Effector memory CD8-positive, alpha-beta T cell (primary cell): ENCODE results near the gene PIP4K2A.
"Not testable (repeated sequence)": the region's sequence is repeated elsewhere in the genome, so short reads cannot be mapped to it uniquely, and the experiment has no call there.

Experiments
- ATAC-seq: fragments of 150-1000 bp; cut with Tn5 transposase; replicated peaks from 2 replicates; pipeline ENCODE4 v1.10.0; 2021; ENCODE audit warnings: mild to moderate bottlenecking, moderate library complexity
- DNase-seq, 3 experiments: peaks; one replicate each; pipeline ENCODE4 v3.0.0; 2021
- H3K27ac Mint-ChIP-seq, 2 donors: one replicate each; pipeline ENCODE4 v1.8.0; 2022; ENCODE audit warnings: mild to moderate bottlenecking in 2 of 2, mixed read lengths in 2 of 2, moderate library complexity in 2 of 2
- H3K27me3 Mint-ChIP-seq, 2 donors: one replicate each; pipeline ENCODE4 v1.8.0; 2022; ENCODE audit warnings: mixed read lengths in 2 of 2
- H3K36me3 Mint-ChIP-seq: one replicate; pipeline ENCODE4 v1.8.0; 2022; ENCODE audit warnings: mild to moderate bottlenecking, moderate library complexity, mixed read lengths; ENCODE audit not compliant: insufficient read depth
- H3K4me1 Mint-ChIP-seq, 2 donors: one replicate each; pipeline ENCODE4 v1.8.0; 2022; ENCODE audit warnings: low read depth in 2 of 2, mixed read lengths in 2 of 2
- H3K4me3 Mint-ChIP-seq, 2 donors: one replicate each; pipeline ENCODE4 v1.8.0; 2022; ENCODE audit warnings: mild to moderate bottlenecking in 2 of 2, mixed read lengths in 2 of 2, moderate library complexity in 2 of 2
- H3K9me3 Mint-ChIP-seq, 2 donors: one replicate each; pipeline ENCODE4 v1.8.0; 2022; ENCODE audit warnings: mixed read lengths in 2 of 2

Gene PIP4K2A

DNA sequence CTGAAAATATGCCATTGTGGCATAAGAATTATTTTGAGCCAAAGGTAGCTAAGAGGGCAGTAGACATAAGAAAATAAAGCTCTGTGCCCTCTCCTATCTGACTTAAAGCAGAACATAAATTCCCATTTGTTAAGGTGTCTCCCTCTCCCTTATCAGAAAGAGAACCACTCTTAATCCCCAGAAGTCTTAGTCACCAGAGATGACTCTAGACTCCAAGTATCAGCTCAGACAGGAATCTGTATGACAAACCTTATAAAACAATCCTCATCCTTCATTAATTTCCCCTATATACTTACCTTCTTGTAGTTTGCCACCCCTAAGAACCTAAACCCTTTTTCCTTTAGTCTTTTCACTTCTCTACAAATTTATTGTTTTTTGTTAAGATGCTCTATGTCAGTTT, 21.8 kb upstream of the PIP4K2A start:
- no peak overlapping the region for H3K4me3 Mint-ChIP-seq
- H3K27me3 Mint-ChIP-seq = peaks cover 0 to 4% of the 10 kb centered on the region in 2 donors
- DNase-seq (no peak), ATAC-seq (no peak)
- H3K9me3 Mint-ChIP-seq = no peaks in the 10 kb centered on the region
- H3K4me1 Mint-ChIP-seq = peaks cover 0 to 11% of the 10 kb centered on the region in 2 donors
- H3K36me3 Mint-ChIP-seq = no peaks in the 10 kb centered on the region
- no peak overlapping the region for H3K27ac Mint-ChIP-seq

DNA sequence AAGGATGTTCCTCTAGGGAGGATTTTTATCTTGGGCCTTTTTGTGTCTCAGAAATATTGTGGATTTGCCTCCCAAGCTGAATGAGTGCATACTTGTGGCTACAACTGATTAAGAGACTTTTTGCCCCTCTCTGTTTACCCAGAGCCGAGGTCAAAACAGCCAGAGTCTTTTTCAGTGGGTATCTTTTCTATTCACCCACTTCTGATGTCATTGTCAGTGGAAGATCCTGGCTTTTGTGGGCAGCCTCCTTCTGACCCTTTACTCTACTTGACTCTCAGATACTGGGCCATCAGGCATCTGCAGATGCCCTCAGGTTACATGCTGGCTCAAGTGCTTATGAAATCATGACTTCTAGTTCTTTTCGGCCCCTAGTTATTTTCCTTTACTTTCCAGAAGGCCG, 19.6 kb upstream of the PIP4K2A start:
- no peaks in the 10 kb centered on the region for H3K36me3 Mint-ChIP-seq

DNA sequence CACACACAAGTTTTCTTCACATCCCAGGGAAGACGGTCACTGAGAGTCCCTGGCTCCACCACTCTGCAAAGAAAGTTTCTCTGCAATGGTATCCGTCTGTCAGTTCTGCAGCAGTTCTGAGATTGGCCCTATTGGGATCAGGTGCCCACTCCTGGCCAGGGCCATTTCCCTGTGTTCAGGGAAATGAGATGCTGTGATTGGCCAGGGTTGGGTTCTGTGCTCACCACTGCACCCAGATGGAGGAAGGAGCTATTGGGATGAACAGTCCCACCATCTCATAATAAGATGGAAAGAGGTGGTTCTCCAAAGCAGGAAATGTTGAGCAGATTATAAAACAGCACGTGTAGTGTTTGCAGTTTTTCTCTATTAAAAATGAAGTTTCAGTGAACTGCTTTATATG, 13.3 kb upstream of the PIP4K2A start:
- no peak for ATAC-seq
- Mint-ChIP-seq H3K4me1 (peaks cover 10 to 27% of the 10 kb centered on the region in 2 donors), H3K27me3 (no peaks in the 10 kb centered on the region), H3K4me3 (no peak overlapping the region), H3K9me3 (no peaks in the 10 kb centered on the region), H3K36me3 (no peaks in the 10 kb centered on the region), H3K27ac (peak overlapping the region in 1 of 2 donors; percentile 72)
- no peak for DNase-seq

More for the DNA sequence above, 19.6 kb upstream of the PIP4K2A start:
- H3K4me1 Mint-ChIP-seq = peaks cover 0 to 11% of the 10 kb centered on the region in 2 donors
- no peaks in the 10 kb centered on the region for H3K9me3 Mint-ChIP-seq
- ATAC-seq (no peak), DNase-seq (no peak)
- peaks cover 0 to 4% of the 10 kb centered on the region in 2 donors for H3K27me3 Mint-ChIP-seq
- no peak overlapping the region for H3K4me3 Mint-ChIP-seq
- no peak overlapping the region for H3K27ac Mint-ChIP-seq

DNA sequence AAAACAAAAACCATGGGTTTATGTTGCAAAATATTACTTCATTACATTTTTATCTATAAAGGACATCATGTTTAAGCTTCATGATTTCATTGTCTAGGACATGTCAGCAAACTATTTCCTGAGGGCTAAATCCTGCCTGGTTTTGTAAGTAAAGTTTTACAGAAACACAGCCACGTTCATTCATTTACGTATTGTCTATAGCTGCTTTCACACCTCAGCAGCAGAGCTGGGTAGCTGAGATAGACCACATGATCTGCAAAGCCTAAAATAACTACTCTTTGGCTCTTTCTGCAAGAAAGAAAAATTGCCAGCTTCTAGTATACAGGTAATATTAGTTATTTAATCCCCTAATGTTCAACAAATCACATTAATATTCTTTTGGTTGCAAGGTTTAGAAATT, 12.7 kb upstream of the PIP4K2A start:
- Mint-ChIP-seq H3K27ac (peak overlapping the region in 1 of 2 donors; percentile 74), H3K9me3 (no peaks in the 10 kb centered on the region), H3K4me3 (peak overlapping the region in 1 of 2 donors; percentile 8), H3K4me1 (peaks cover 10 to 30% of the 10 kb centered on the region in 2 donors), H3K36me3 (no peaks in the 10 kb centered on the region), H3K27me3 (no peaks in the 10 kb centered on the region)
- DNase-seq = no peak
- ATAC-seq = peak; percentile 80

DNA sequence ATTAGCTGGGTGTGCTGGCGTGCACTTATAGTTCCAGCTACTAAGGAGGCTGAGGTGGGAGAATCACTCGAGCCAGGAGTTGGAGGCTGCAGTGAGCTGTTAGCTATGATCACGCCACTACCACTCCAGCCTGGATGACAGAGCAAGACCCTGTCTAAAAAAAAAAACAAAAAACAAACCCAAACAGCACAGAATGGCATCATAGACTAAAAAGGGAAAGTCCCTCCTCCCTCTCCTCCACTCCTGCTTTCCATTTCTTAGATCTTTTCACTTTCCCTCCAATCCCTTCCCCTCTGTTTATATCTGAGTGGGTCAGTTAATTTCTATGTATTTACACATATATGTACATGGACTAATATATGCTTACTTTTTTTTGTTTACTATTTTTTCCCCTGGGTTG, 10.4 kb upstream of the PIP4K2A start:
- Mint-ChIP-seq H3K36me3 (no peaks in the 10 kb centered on the region), H3K4me3 (no peak overlapping the region), H3K27ac (no peak overlapping the region), H3K4me1 (peaks cover 12 to 27% of the 10 kb centered on the region in 2 donors), H3K27me3 (no peaks in the 10 kb centered on the region), H3K9me3 (no peaks in the 10 kb centered on the region)
- ATAC-seq = no peak
- DNase-seq = no peak

DNA sequence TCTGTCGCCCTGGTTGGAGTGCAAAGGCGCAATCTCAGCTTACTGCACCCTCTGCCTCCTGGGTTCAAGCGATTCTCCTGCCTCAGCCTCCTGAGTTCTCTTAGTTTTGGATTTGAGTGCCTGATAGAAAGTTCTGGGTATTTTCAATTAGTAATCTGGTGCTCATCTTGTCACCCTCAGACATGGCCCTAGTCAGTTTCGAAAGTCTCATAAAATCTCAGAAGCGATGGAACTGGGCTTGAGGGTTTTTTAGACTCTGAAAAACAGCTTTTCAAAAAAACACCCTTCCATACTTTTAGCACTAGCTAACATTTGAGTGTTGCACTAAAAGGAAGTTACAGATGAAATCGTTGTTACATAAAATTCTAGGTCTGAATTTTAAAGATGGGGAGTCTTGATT, 9.4 kb upstream of the PIP4K2A start:
- ATAC-seq (no peak), DNase-seq (no peak)
- Mint-ChIP-seq H3K36me3 (no peaks in the 10 kb centered on the region), H3K4me3 (no peak overlapping the region), H3K4me1 (peaks cover 12 to 27% of the 10 kb centered on the region in 2 donors), H3K27me3 (no peaks in the 10 kb centered on the region), H3K27ac (no peak overlapping the region), H3K9me3 (no peaks in the 10 kb centered on the region)

DNA sequence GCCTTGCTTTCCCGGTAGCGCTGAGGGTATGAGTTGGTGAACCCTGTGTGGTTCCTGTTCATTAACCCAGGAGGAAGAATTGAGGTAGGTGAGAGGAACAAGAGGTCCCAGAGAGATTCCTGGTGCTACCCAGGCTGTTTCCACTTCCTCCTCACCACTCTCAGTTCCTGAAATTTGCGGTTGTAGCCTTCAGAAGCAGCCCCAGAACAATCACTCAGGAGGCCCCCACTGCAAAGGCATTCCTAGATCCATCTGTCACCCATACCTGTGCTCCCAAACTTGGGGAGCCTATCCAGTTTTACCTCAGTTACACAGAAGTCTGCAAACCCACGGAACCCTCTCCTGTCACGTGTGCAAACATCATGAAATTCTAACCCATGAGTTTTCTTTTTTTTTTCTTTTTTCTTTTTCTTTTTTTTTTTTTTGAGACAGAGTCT, 9.0 kb upstream of the PIP4K2A start:
- ATAC-seq = peak; percentile 37
- H3K27ac Mint-ChIP-seq = peak overlapping the region in 1 of 2 donors; percentile 47
- DNase-seq = no peak
- H3K4me1 Mint-ChIP-seq = peaks cover 12 to 23% of the 10 kb centered on the region in 2 donors
- H3K9me3 Mint-ChIP-seq = no peaks in the 10 kb centered on the region
- no peaks in the 10 kb centered on the region for H3K36me3 Mint-ChIP-seq
- no peaks in the 10 kb centered on the region for H3K27me3 Mint-ChIP-seq
- H3K4me3 Mint-ChIP-seq = no peak overlapping the region

DNA sequence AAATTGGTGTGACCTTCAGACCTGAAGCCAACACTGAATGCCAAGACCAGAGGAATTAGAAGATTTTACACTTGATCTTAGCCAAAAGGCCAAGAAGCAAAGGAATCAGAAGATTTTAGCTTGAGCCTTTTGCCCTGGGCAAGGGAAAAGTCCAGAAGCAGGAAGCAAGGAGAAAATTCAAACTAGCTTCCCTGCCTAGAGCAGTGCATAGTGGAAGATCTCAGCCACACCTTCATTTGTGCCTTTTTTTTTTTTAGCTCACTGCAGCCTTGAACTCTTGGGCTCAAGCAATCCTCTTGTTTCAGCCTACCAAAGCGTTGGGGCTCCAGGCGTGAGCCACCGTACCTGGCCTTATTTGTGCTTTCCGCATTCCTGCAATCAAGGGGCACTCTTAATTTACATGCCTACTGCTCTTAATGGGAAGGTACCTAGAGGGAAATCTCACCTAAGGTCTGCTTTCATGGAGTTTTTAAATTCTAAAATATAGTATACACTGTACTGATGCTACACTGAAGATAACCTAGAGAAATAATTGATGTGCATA, 8.3 kb upstream of the PIP4K2A start:
- DNase-seq (no peak), ATAC-seq (no peak)
- H3K27me3 Mint-ChIP-seq = no peaks in the 10 kb centered on the region
- peaks cover 11 to 17% of the 10 kb centered on the region in 2 donors for H3K4me1 Mint-ChIP-seq
- H3K27ac Mint-ChIP-seq = peak overlapping the region in 1 of 2 donors; percentile 47
- no peak overlapping the region for H3K4me3 Mint-ChIP-seq
- H3K9me3 Mint-ChIP-seq = no peaks in the 10 kb centered on the region
- no peaks in the 10 kb centered on the region for H3K36me3 Mint-ChIP-seq

DNA sequence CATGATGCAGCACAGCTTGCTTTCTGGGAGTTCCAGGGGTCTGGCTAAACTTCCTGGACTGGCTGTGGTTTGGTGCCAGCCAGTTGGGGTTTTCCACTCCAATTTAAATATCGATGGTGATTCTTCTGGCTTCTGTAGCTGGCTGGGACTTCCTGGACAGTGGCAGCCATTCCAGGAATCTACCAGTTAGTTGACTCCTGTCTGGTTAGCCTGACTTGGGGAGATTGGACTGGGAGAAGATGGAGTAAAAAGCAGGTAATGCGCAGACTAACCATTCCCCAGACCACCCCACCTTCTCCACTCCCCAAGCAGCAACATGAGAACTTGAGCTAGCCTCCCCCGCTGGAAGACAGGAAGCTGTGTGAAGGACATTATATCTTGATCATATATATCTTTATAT, 6.3 kb upstream of the PIP4K2A start:
- peaks cover 4% of the 10 kb centered on the region in 2 donors for H3K4me1 Mint-ChIP-seq
- H3K27ac Mint-ChIP-seq = no peak overlapping the region
- peaks cover 2% of the 10 kb centered on the region for H3K36me3 Mint-ChIP-seq
- ATAC-seq (no peak), DNase-seq (no peak)
- H3K27me3 Mint-ChIP-seq = no peaks in the 10 kb centered on the region
- no peak overlapping the region for H3K4me3 Mint-ChIP-seq
- no peaks in the 10 kb centered on the region for H3K9me3 Mint-ChIP-seq

DNA sequence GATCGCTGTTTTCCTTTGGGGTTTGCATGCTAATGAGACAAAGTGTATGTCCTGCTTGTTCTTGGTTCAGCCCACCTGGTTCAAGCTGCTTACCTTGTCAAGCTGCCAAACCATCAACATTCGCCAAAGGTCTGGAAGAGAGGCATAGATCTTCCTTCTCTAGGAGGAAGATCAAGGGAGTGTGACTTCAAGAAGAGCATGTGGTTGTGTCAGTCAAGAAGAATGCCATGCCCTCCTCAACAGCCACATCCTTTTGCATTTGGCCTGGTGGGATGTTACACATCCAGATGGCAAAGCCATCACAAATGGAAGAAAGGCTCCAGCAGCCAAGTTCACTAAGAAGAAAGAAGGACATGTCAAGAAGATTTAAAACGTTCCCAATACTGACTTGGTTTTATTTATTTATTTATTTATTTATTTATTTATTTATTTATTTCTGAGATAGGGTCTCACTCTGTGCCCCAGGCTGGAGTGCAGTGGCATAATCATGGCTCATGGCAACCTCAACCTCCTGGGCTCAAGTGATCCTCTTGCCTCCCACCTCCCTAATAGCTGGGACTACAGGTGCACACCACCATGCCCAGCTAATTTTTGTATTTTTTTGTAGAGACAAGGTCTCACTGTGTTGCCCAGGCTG, 5.1 kb upstream of the PIP4K2A start:
- Mint-ChIP-seq H3K27ac (no peak overlapping the region), H3K4me1 (peaks cover 7 to 9% of the 10 kb centered on the region in 2 donors), H3K36me3 (peaks cover 13% of the 10 kb centered on the region), H3K4me3 (no peak overlapping the region), H3K27me3 (no peaks in the 10 kb centered on the region), H3K9me3 (no peaks in the 10 kb centered on the region)
- DNase-seq (no peak), ATAC-seq (no peak)

DNA sequence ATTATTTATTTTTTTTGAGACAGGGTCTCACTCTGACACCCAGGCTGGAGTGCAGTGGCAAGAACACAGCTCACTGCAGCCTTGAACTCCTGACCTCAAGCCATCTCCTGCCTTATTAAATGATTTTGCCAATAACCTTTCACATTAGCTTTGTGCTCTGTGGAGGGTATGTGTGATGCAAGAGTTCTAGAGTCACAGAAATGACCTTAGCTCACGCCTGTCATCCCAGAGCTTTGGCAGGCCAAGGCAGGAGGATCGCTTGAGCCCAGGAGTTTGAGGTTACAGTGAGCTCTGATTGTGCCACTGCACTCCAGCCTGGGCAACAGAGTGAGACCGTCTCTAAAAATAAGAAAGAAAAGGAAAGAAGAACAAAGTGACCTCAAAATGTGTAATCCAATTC, 4.3 kb upstream of the PIP4K2A start:
- H3K27ac Mint-ChIP-seq, DNase-seq: not testable (repeated sequence)
- H3K36me3 Mint-ChIP-seq = peaks cover 15% of the 10 kb centered on the region

DNA sequence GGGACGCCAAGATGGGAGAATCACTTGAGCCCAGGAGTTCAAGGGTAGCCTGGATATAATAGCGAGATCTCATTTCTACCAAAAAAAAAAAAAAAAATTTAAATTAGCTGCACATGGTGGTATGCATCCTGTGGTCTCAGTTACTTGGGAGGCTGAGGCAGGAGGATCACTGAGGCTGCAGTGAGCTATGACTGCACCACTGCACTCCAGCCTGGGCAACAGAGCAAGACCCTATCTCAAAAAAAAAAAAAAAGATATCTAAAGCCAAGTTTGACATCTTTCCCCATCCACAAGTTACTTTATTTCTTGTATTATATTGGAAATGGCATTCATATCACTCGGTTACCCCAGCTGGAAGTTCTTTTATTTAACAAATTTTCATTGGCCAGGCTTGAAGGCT, 3.4 kb upstream of the PIP4K2A start:
- H3K9me3 Mint-ChIP-seq = no peaks in the 10 kb centered on the region
- no peak overlapping the region for H3K4me3 Mint-ChIP-seq
- H3K4me1 Mint-ChIP-seq = peaks cover 5 to 9% of the 10 kb centered on the region in 2 donors
- ATAC-seq (no peak), DNase-seq (no peak)
- H3K27ac Mint-ChIP-seq = no peak overlapping the region
- peaks cover 24% of the 10 kb centered on the region for H3K36me3 Mint-ChIP-seq
- no peaks in the 10 kb centered on the region for H3K27me3 Mint-ChIP-seq

More for the DNA sequence above, 4.3 kb upstream of the PIP4K2A start:
- not testable (repeated sequence) for H3K9me3 Mint-ChIP-seq, H3K4me3 Mint-ChIP-seq, ATAC-seq, H3K27me3 Mint-ChIP-seq, H3K4me1 Mint-ChIP-seq

DNA sequence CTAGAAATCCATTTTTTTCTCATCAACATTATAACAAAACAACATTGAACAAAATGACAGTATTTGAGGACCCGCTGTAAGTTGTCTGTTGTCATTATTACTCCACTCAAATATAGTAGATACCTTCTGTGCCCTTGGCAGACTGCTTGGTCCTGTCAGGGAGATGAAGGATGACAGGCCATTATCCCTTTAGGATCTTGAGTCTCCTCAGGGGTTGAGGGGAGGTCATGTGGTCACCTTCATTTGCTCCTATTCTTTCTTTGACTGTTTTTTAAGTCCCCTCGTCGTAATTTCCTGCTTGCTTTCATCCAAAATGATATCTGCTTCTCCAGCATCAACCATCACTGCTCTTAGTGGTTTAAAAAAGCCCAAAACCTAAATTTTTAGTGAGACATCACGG, 2.6 kb upstream of the PIP4K2A start:
- Mint-ChIP-seq H3K36me3 (peaks cover 29% of the 10 kb centered on the region), H3K4me1 (peaks cover 5 to 10% of the 10 kb centered on the region in 2 donors), H3K9me3 (no peaks in the 10 kb centered on the region), H3K4me3 (no peak overlapping the region), H3K27me3 (no peaks in the 10 kb centered on the region), H3K27ac (no peak overlapping the region)
- DNase-seq (no peak), ATAC-seq (no peak)

DNA sequence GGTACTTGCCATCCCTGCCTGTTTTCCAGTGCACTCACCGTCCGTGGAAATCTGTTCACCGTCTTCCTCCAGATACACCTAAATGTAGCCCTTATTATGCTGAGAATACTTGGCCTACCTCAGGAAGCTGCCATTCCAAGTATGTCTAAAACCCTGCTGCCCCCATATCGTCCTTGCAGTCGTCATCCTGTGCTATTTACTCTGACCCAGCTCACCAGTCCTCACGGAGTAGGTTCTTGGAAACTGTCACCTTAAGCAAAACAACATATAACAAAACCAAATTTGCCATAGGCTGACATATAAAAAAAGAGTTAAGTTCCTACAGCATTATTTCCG, 880 bp upstream of the PIP4K2A start:
- DNase-seq (no peak), ATAC-seq (no peak)
- peaks cover 33% of the 10 kb centered on the region for H3K36me3 Mint-ChIP-seq
- H3K27me3 Mint-ChIP-seq = no peaks in the 10 kb centered on the region
- no peaks in the 10 kb centered on the region for H3K9me3 Mint-ChIP-seq
- peak overlapping the region; percentile 73 to 86 for H3K4me3 Mint-ChIP-seq
- peak overlapping the region; percentile 81 to 93 for H3K27ac Mint-ChIP-seq
- H3K4me1 Mint-ChIP-seq = peaks cover 12 to 26% of the 10 kb centered on the region in 2 donors
